Fibroblast of skin of right quadriceps (primary cell): ENCODE data around the gene ARHGAP31.
"Not testable (repeated sequence)": the region's sequence is repeated elsewhere in the genome, so short reads cannot be mapped to it uniquely, and the experiment has no call there.

Experiments
- DNase-seq: peaks from one replicate; pipeline ENCODE4 v3.0.0-alpha.2; 2013

Gene ARHGAP31

GRCh38 chr3:119293871-119294695 lies at the start of gene ARHGAP31:
Gene ARHGAP31 (plus strand): TSS chr3:119294383. CDS start chr3:119294905, 522 bp downstream.
- peak; percentile 85 for DNase-seq

- no peak for DNase-seq
Observed at GRCh38 chr3:119245778-119246177, 48.4 kb upstream of the ARHGAP31 start.

- no peak for DNase-seq
Observed at GRCh38 chr3:119255214-119255613, 39.0 kb upstream of the ARHGAP31 start.

GRCh38 chr3:119257111-119257510 lies 37.1 kb upstream of the ARHGAP31 start:
- DNase-seq, result no peak

- peak; percentile 52 for DNase-seq
Observed at GRCh38 chr3:119257654-119258410, 36.4 kb upstream of the ARHGAP31 start.

- no peak for DNase-seq
Observed at GRCh38 chr3:119258915-119259314, 35.3 kb upstream of the ARHGAP31 start.

- no peak for DNase-seq
Observed at GRCh38 chr3:119259821-119260220, 34.4 kb upstream of the ARHGAP31 start.

- no peak for DNase-seq
Observed at GRCh38 chr3:119261055-119261454, 33.1 kb upstream of the ARHGAP31 start.

- not testable (repeated sequence) for DNase-seq
Observed at GRCh38 chr3:119270212-119270611, 24.0 kb upstream of the ARHGAP31 start.

GRCh38 chr3:119276680-119277079 lies 17.5 kb upstream of the ARHGAP31 start:
- DNase-seq, result no peak

- no peak for DNase-seq
Observed at GRCh38 chr3:119279101-119279554, 15.1 kb upstream of the ARHGAP31 start.

- no peak for DNase-seq
Observed at GRCh38 chr3:119279584-119280243, 14.5 kb upstream of the ARHGAP31 start.

- DNase-seq, result no peak
Observed at GRCh38 chr3:119288669-119289403, 5.3 kb upstream of the ARHGAP31 start.

- DNase-seq, result no peak
Observed at GRCh38 chr3:119289404-119289770, 4.8 kb upstream of the ARHGAP31 start.

- no peak for DNase-seq
Observed at GRCh38 chr3:119290613-119291012, 3.6 kb upstream of the ARHGAP31 start.

- DNase-seq, result no peak
Observed at GRCh38 chr3:119291062-119291700, 3.0 kb upstream of the ARHGAP31 start.

GRCh38 chr3:119292666-119293065 lies 1.5 kb upstream of the ARHGAP31 start:
- no peak for DNase-seq

- no peak for DNase-seq
Observed at GRCh38 chr3:119293105-119293870, 895 bp upstream of the ARHGAP31 start.

GRCh38 chr3:119294696-119295671 lies 801 bp downstream of the ARHGAP31 start:
- peak; percentile 77 for DNase-seq
